Measurements from ENCODE around the gene VPS72.

DNA sequence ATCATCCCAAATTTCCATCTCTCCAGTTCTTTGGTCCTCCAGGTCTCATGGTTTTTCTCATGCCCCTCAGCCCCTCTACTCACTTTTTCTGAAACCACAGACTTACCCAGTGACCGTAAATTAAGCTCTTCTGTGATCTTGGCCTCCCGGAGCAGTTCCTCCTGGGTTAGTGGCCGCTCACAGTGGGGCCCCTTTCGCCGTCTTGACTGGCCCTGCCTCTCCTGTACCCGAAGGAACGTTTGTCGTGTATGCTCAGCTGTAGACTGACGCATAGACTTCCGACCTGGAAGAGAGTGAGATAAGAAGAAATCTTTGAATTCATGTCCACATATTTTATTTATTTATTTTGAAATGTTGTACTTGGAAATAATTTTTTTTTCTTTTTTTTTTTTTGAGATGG lies 5.8 kb downstream of the VPS72 start:
- TF ChIP-seq, protein P1, sequence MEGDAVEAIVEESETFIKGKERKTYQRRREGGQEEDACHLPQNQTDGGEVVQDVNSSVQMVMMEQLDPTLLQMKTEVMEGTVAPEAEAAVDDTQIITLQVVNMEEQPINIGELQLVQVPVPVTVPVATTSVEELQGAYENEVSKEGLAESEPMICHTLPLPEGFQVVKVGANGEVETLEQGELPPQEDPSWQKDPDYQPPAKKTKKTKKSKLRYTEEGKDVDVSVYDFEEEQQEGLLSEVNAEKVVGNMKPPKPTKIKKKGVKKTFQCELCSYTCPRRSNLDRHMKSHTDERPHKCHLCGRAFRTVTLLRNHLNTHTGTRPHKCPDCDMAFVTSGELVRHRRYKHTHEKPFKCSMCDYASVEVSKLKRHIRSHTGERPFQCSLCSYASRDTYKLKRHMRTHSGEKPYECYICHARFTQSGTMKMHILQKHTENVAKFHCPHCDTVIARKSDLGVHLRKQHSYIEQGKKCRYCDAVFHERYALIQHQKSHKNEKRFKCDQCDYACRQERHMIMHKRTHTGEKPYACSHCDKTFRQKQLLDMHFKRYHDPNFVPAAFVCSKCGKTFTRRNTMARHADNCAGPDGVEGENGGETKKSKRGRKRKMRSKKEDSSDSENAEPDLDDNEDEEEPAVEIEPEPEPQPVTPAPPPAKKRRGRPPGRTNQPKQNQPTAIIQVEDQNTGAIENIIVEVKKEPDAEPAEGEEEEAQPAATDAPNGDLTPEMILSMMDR (IDR thresholded peaks at IDR 0.05; ENCODE audit: extremely low read depth in 1 of 2, insufficient read depth in 1 of 2, low read depth in 1 of 2, low read length in 2 of 2), result no peak
- no peak for TF ChIP-seq POLR2AphosphoS5 (IDR thresholded peaks at IDR 0.05; ENCODE audit: insufficient read depth, low read depth, low read length)
- no peak for TF ChIP-seq POLR2A (IDR thresholded peaks at IDR 0.05; ENCODE audit: low read depth, low read length)
